NCI-H1417 treated with DMSO at 0.1 percent for 48 hours (cell line): ENCODE data around the gene ABHD2.

ENCODE experiments used
- DNase-seq: peaks from one replicate; lab custom pipeline; 2025; lab: John Stamatoyannopoulos, UW

The ABHD2 gene

GRCh38 chr15:89195836-89196235 is 107.6 kb downstream of the ABHD2 start:
- no peak for DNase-seq

GRCh38 chr15:89196241-89196640 is 108.0 kb downstream of the ABHD2 start:
- no peak for DNase-seq

DNA sequence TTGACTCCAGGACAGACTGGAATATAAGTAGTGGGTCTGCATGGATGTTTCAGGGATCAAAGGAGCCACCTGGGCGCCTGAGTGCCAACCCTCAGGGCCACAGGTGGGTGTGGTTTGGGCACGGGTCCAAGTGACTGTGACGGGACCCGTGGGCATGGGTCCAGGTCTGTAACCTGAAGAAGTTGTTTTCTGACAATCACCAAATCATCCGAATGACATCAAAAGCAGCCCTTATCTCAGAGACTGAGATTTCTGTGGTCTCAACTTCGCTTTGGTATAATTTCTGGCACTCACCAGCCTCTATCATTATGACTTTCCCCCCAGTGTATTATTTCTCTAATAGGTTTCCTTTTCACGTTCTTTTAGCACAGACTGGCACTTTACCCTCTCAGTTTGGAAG is 108.7 kb downstream of the ABHD2 start:
- DNase-seq, result no peak

- DNase-seq, result no peak
These were observed 109.3 kb downstream of the ABHD2 start for GRCh38 chr15:89197503-89197971.

- no peak for DNase-seq
These were observed 109.9 kb downstream of the ABHD2 start for GRCh38 chr15:89198196-89198595.

DNA sequence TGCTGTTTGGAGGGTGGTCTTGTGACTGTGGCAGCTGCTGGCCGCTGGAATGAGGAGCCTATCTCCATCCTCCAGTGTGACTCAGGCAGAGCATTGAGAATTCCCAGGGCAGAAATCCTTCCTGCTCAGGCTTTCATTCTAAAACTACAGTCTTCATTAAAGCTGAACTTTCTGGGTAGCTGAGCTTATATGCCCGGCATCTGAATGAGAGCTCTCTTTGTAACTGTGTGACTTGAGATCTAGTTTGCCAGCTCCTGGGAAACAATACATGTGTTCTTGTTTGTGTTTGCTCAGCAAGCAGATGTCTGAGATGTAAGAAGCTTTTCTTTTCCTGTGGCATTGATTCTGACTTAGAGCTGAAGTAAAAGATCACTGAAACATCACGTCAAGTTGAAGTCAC is 110.7 kb downstream of the ABHD2 start:
- no peak for DNase-seq

DNA sequence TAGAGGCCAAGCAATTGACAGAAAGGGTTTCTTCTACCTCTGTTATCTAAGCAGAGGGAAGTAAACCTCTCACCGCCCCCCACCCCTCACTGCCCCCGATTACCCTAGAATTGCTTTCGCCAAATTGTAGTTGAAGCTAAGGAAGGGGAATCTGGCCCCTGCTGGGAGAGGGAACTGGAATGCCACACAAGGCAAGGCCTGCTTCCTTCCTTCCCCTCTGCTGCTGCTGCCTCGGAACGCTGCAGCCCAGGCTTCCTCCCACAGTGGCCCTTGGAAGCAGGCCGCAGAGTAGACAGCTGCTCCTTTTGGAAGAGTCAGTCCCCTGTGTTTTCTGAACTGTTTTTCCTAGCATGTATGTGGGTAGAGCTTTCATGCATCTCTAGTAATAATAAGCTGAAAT is 111.5 kb downstream of the ABHD2 start:
- DNase-seq, result no peak

DNA sequence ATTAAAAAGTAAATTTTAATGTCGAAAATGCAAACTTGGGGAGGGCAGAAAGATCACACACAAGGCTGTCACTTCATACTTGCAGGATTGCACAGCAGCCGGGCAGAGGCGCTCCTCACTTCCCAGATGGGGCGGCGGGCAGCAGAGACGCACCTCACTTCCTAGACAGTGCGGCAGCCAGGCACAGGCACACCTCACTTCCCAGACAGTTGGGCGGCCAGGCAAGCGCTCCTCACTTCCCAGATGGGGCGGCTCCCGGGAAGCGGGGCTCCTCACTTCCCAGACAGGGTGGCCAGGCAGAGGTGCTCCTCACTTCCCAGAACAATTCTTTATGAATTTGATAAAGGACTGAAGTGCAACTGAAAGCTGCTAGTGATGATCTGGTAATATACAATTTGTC is 111.9 kb downstream of the ABHD2 start:
- no peak for DNase-seq

DNA sequence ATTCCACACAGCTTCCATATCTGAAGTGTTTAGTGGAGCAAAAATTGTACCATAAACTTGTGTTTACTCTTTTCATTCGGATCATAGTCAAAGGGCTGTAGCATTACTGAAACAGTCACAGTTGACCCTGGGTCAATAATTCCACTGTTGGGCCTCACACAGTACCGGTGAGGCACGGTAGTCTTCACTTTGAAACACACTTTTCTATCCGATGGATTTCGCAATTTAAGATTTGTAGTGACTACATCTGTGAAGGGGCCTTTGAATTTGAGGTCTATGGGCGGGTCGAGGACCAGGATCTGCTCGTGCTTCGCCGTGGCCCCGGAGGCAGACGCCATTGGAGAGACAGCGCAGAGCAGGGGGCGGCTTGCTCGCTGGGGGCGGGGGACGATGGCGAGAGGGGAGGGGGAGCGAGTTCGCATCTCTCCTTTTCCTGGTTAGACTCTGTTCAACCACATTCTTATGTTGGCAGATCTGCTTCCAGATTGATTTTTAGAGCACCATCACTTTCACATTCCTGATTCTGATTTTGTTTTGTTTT is 113.3 kb downstream of the ABHD2 start:
- DNase-seq, result no peak

DNA sequence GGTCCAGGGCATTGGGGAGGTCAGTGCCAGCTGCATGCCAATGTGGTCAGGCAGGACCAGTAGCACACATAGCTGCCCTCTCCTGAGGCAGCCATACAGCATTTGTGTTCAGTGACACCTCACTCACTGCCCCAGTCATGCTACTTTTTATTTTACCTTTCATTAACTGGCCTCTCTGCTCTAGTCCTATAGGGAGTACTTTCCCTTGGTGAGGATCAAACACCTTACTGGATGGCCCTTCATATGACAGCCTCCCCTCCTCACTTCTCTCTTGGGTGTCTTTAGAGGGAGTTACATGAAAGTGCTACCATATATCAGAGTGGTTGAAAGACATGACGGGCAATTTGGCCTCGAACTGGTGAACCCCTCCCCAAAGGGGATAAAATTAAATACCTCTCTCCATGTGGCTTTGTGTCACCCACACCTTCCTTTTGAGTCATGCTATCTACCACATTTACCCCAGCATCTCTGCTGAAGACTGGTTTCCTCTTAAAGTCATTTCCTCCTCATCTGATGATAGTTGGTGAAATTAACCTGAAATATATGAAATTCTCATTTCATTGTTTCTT is 115.5 kb downstream of the ABHD2 start:
- no peak for DNase-seq

DNA sequence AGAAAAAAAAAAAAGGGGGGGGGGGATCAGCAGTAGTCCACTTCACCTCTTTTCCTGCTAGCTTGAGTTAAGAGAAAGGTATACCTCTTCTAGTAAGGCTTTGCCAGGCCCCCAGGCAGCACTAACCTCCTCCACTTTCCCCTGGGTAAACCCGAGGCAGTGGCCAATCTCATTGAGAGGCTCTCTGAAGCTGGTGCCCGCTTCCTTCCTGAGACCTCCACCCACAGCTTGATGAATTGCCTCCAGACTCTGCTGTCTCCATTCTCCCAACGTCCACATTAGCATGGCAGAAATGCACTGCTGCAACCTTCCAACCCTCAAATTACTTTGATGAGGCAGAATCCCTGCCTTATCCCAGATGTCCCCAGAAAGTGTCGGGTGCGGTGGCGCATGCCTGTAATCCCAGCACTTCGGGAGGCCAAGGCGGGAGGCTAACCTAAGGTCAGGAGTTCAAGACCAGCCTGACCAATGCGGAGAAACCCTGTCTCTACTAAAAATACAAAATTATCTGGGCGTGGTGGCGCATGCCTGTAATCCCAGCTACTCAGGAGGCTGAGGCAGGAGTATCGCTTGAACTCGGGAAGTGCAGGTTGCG is 117.8 kb downstream of the ABHD2 start:
- DNase-seq, result no peak

GRCh38 chr15:89206908-89207331 is 118.7 kb downstream of the ABHD2 start:
- no peak for DNase-seq

DNA sequence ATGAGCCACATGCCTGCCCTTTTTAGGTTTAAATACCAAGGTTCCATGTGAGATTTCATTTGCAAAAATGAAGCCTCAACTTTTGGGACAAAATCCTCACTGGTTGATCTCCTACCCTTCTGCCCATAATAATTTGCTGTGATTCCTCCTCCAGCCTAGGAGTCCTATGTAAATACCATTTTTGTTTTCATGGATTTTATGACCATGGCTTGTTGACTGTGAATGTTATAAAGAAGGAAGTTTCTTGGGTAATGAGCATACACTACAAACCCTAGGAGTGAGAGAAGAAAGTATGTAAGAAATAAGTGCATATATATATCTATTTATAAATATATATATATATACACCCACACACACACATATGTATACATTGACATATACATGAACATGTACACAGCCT is 120.0 kb downstream of the ABHD2 start:
- no peak for DNase-seq

DNA sequence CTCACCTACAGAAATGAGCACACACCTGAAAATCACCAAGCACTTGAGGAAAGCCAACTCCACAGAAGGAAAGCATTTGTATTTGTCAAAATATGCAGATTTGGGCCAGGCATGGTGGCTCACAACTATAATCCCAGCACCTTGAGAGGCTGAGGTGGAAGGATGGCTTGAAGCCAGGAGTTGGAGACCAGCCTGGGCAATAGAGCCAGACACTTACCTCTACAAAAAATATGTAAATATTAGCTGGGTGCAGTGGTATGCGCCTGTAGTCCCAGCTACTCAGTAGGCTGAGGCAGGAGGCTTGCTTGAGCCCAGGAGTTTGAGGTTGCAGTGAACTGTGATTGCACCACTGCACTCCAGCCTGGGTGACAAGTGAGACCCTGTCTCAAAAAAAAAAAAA is 120.8 kb downstream of the ABHD2 start:
- no peak for DNase-seq

DNA sequence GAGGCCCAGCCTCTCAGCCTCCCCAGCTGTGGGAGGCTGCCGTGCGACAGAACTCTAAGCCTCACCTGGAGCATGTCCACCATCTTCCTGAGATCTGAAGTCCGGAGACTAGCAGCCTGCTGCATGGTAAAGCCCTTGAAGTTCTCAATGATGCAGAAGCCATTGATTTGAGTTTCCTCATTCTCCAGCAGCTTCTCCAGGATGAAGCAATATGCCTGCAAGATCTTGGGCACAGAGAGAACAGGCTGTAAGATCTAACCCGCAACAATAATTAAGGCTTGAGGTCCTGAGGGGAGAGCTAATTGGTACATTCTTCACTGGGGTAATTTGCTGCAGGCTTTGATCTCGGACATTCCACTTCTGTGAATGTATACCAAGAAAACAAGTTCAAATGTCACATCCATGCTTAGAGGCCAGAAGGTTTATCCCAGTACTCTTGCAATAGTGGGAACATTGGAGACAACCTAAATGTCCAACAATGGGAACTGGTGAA is 123.5 kb downstream of the ABHD2 start:
- no peak for DNase-seq

GRCh38 chr15:89215627-89216026 is 127.4 kb downstream of the ABHD2 start:
- no peak for DNase-seq

- DNase-seq, result no peak
These were observed 128.8 kb downstream of the ABHD2 start for GRCh38 chr15:89217031-89217430.

- DNase-seq, result no peak
These were observed 129.6 kb downstream of the ABHD2 start for GRCh38 chr15:89217686-89218376.

- no peak for DNase-seq
These were observed 130.3 kb downstream of the ABHD2 start for GRCh38 chr15:89218531-89218930.

- no peak for DNase-seq
These were observed 133.3 kb downstream of the ABHD2 start, which contains the start of gene RLBP1 for GRCh38 chr15:89221543-89221942. RLBP1 (minus strand) TSS chr15:89221579; CDS start chr15:89218975, 2,604 bp downstream.

GRCh38 chr15:89225588-89225987 is 137.3 kb downstream of the ABHD2 start:
- no peak for DNase-seq

DNA sequence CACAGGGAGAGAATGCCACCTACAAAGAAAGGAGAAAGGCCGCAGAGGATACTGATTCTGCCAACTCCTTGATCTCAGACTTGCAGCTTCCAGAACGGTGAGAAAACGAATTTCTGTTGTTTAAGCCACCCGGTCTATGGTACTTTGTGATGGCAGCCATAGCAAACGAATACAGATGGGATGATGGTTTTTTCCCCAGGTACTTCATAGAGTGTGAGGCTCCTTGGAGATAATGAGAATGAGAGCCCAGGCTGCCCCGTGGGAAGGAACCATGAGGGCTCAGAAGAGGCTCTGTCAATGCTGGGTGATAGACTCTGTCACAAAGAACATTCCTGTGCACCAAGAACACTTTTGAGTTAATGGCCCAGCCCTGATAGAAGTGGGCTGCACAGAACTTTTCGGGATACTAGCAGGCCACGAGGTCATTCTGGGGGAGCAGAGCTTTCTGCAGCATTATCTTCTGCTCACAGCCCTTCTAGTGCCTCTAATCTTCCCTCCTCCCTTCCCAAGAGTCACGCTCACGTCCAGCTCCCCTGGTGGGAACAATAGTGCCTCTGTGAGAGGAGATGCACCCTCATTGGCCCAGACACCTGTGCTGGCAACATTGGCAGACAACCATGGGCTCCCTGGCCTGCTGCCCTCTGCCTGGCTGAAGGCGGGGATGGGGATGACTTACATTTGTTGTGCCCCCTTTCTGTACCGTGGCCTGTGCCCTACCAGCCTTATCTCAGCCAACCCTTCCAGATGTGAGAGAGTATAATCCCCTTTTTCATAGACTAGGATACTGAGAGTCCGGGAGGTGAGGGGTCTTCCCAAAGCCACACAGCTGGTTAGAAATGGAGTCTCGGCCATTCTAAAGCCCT is 138.3 kb downstream of the ABHD2 start:
- DNase-seq, result no peak
